ENCODE data around the gene SERPINB1.

The SERPINB1 gene

GRCh38 chr6:2797564-2798031 lies 44.1 kb downstream of the SERPINB1 start (continued):
- TF ChIP-seq ZNF449 (tag by site-specific recombination; IDR thresholded peaks at IDR 0.05) (no peak), ZNF341 (tag by site-specific recombination; IDR thresholded peaks at IDR 0.05; ENCODE audit: low read depth) (peak; percentile 65), ZBTB17 (tag by site-specific recombination; IDR thresholded peaks at IDR 0.05) (no peak), ZNF560 (tag by site-specific recombination; IDR thresholded peaks at IDR 0.05; ENCODE audit: borderline replicate concordance) (no peak), ZNF776 (tag by site-specific recombination; IDR thresholded peaks at IDR 0.05; ENCODE audit: borderline replicate concordance) (no peak), ZEB2 (tag by site-specific recombination; IDR thresholded peaks at IDR 0.05) (no peak), YY2 (tag by site-specific recombination; IDR thresholded peaks at IDR 0.05) (no peak), ZNF23 (tag by site-specific recombination; IDR thresholded peaks at IDR 0.05; ENCODE audit: borderline replicate concordance) (no peak), ZNF530 (tag by site-specific recombination; IDR thresholded peaks at IDR 0.05; ENCODE audit: low read depth) (no peak), ZNF433 (tag by site-specific recombination; IDR thresholded peaks at IDR 0.05; ENCODE audit: low read depth) (no peak), HOXA7 (CRISPR knock-in tag; IDR thresholded peaks at IDR 0.05; ENCODE audit: borderline replicate concordance) (no peak), GFI1B (tag by site-specific recombination; IDR thresholded peaks at IDR 0.05) (no peak), GLI2 (tag by site-specific recombination; IDR thresholded peaks at IDR 0.05; ENCODE audit: borderline replicate concordance, low read depth) (no peak), ZNF114 (tag by site-specific recombination; IDR thresholded peaks at IDR 0.05) (no peak), ZNF677 (tag by site-specific recombination; IDR thresholded peaks at IDR 0.05) (no peak), SALL2 (tag by site-specific recombination; IDR thresholded peaks at IDR 0.05; ENCODE audit: borderline replicate concordance) (no peak), MYNN (tag by site-specific recombination; IDR thresholded peaks at IDR 0.05; ENCODE audit: borderline replicate concordance) (no peak), ZXDB (tag by site-specific recombination; IDR thresholded peaks at IDR 0.05) (no peak), ZFP69B (tag by site-specific recombination; IDR thresholded peaks at IDR 0.05) (no peak), ZNF398 (tag by site-specific recombination; IDR thresholded peaks at IDR 0.05) (peak; percentile 79), ZNF777 (tag by site-specific recombination; IDR thresholded peaks at IDR 0.05; ENCODE audit: borderline replicate concordance) (no peak), SCRT2 (tag by site-specific recombination; IDR thresholded peaks at IDR 0.05) (peak; percentile 60), KLF16 (tag by site-specific recombination; IDR thresholded peaks at IDR 0.05) (no peak), YY1 (tag by site-specific recombination; IDR thresholded peaks at IDR 0.05) (no peak), ZFP41 (tag by site-specific recombination; IDR thresholded peaks at IDR 0.05; ENCODE audit: borderline replicate concordance) (no peak), ZNF266 (tag by site-specific recombination; IDR thresholded peaks at IDR 0.05; ENCODE audit: low read depth) (no peak), ZNF214 (tag by site-specific recombination; IDR thresholded peaks at IDR 0.05; ENCODE audit: borderline replicate concordance) (no peak), ZNF768 (tag by site-specific recombination; IDR thresholded peaks at IDR 0.05) (no peak)
